SJCRH30 (cell line): ENCODE measurements around the gene PIP4K2B. TPM values are rescaled to one million over a fixed set of nuclear protein-coding genes. Genes with fewer than 3 reads are reported as not detected.

Experiments used
- DNase-seq, 2 experiments: peaks; one replicate each; pipeline ENCODE4 v3.0.0-alpha.2; 2015 to 2020
- H3K27ac ChIP-seq: fragments of 250-450 bp; sonication (Bioruptor Pico); 2 replicates; pipeline ENCODE4 v1.5.1; 2020; ENCODE audit warnings: mild to moderate bottlenecking, moderate library complexity
- H3K27me3 ChIP-seq: fragments of 250-450 bp; sonication (Bioruptor Pico); 2 replicates; pipeline ENCODE4 v1.5.1; 2020; ENCODE audit warnings: mild to moderate bottlenecking, moderate library complexity
- H3K36me3 ChIP-seq: fragments of 250-450 bp; sonication (Bioruptor Pico); 2 replicates; pipeline ENCODE4 v1.5.1; 2020; ENCODE audit warnings: mild to moderate bottlenecking, moderate library complexity
- H3K4me1 ChIP-seq: fragments of 250-450 bp; sonication (Bioruptor Pico); 2 replicates; pipeline ENCODE4 v1.5.1; 2020; ENCODE audit warnings: mild to moderate bottlenecking, moderate library complexity
- H3K4me3 ChIP-seq: fragments of 250-450 bp; sonication (Bioruptor Pico); 2 replicates; pipeline ENCODE4 v1.5.1; 2020; ENCODE audit warnings: mild to moderate bottlenecking, moderate library complexity
- H3K9me3 ChIP-seq: fragments of 250-450 bp; sonication (Bioruptor Pico); replicated peaks from 2 replicates; pipeline ENCODE4 v1.5.1; 2020; ENCODE audit warnings: mild to moderate bottlenecking, moderate library complexity
- total RNA-seq: library from RNA; depleted of rRNA; stranded (reverse); fragments of >200 nt; shearing (Covaris generic); gene quantifications from 2 replicates; pipeline ENCODE4 v1.2.3, GENCODE V29; 2014

The PIP4K2B gene
- total RNA-seq, 1 experiment from 2014 or later = 39.8 TPM

GRCh38 chr17:38743556-38744171, 55.7 kb downstream of the PIP4K2B start:
- Histone ChIP-seq H3K9me3 (no peaks in the 10 kb centered on the region), H3K4me3 (no peak overlapping the region), H3K27ac (no peak overlapping the region), H3K4me1 (peaks cover 37% of the 10 kb centered on the region), H3K27me3 (no peaks in the 10 kb centered on the region), H3K36me3 (peaks cover 8% of the 10 kb centered on the region)
- DNase-seq = no peak

- Histone ChIP-seq H3K27ac (peak overlapping the region; percentile 38), H3K4me3 (no peak overlapping the region), H3K4me1 (peaks cover 37% of the 10 kb centered on the region), H3K36me3 (peaks cover 16% of the 10 kb centered on the region), H3K27me3 (no peaks in the 10 kb centered on the region), H3K9me3 (no peaks in the 10 kb centered on the region)
- DNase-seq = peak; percentile 73 to 85
These were observed 56.7 kb downstream of the PIP4K2B start for GRCh38 chr17:38742411-38743308.

DNA sequence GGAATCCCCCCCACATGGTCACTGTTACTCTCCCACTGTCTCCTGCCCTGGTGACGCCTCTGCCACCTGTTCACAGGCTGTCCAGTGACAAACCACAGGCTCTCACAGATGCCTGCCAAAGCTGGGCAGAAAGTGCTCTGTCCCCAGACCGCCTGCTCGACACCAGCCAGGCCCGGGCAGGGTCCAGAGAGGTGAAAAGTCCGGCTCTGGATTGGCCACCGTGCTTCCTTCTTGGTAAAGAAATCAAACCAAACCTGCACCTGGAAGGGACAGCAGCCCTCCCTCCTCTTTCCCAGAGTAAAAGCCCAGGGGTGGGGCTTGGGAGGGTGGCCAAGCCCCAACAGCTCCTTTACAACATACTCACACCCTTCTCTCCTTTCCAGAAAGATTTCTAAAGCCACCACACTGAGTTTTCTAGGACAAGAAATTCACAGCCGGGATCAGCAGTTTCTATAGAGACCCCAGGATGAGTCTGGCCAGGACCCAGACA, 57.4 kb downstream of the PIP4K2B start:
- no peaks in the 10 kb centered on the region for H3K9me3 ChIP-seq
- peaks cover 37% of the 10 kb centered on the region for H3K4me1 ChIP-seq
- no peak overlapping the region for H3K4me3 ChIP-seq
- H3K27me3 ChIP-seq = no peaks in the 10 kb centered on the region
- peak overlapping the region; percentile 38 for H3K27ac ChIP-seq
- peaks cover 21% of the 10 kb centered on the region for H3K36me3 ChIP-seq
- DNase-seq = peak; percentile 49 to 65

DNA sequence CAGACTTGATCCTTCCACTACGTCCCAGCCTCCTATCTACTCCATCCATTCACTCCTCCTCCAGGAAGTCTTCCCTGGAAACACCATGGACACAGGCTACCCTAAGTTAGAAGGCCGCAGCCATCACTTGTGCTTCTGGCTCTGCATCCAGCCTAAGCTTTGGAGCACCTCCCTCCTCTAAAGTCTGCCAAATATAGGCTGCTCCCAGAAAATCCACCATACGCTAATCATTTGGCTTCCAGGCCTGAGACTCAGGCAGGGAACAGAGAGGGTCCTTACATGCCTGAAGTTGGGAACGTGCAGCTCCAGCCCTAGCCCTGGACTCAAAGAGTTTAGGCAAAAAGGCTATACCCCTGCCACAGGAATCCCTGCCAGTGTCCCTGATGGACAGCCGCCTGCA, 57.9 kb downstream of the PIP4K2B start:
- Histone ChIP-seq H3K4me3 (no peak overlapping the region), H3K27me3 (no peaks in the 10 kb centered on the region), H3K4me1 (peaks cover 35% of the 10 kb centered on the region), H3K27ac (peak overlapping the region; percentile 38), H3K9me3 (no peaks in the 10 kb centered on the region), H3K36me3 (peaks cover 22% of the 10 kb centered on the region)
- no peak for DNase-seq

DNA sequence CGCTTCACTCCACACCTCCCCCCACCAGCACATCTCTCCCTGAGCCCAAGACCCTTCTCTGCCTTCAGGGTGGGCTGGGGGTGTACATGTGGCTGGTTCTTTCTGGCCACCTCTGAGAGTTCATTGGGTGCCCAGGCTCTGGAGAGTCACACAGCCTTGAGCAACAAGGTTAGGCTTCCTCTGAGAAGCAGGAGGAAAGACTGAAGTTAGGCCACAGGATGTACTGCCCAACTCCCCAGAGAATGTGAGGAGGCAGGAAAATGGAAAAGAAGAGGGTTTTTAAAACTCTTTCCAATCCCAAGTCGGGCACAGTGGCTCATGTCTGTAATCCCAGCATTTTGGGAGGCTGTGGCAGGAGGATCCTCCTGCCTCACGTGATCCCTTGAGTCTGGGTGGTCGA, 58.5 kb downstream of the PIP4K2B start:
- H3K4me3 ChIP-seq = no peak overlapping the region
- H3K36me3 ChIP-seq = peaks cover 25% of the 10 kb centered on the region
- no peak for DNase-seq
- no peaks in the 10 kb centered on the region for H3K9me3 ChIP-seq
- H3K4me1 ChIP-seq = peaks cover 35% of the 10 kb centered on the region
- H3K27ac ChIP-seq = no peak overlapping the region
- no peaks in the 10 kb centered on the region for H3K27me3 ChIP-seq

DNA sequence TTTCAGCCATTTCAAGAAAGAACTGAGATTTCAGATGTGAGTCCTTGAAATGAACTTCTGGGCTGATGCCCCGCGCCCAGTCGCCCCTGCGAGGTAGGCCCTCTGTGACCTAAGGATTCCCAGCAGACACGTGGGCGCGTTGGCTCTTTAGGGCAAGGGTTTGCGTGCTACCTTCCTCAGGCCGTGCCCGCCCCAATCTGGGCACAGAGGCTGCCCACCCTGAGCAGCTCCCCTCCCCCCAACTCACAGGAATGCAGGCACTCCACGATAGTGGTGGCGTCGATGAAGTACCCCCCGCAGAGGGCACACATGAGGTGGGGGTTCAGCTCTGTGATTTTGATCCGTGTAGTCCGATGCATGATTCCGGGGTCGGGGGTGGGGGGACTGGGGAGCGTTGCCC, 59.3 kb downstream of the PIP4K2B start:
- H3K9me3 ChIP-seq = no peaks in the 10 kb centered on the region
- DNase-seq = no peak
- no peak overlapping the region for H3K4me3 ChIP-seq
- H3K4me1 ChIP-seq = peaks cover 37% of the 10 kb centered on the region
- H3K27ac ChIP-seq = no peak overlapping the region
- H3K36me3 ChIP-seq = peaks cover 33% of the 10 kb centered on the region
- H3K27me3 ChIP-seq = no peaks in the 10 kb centered on the region

GRCh38 chr17:38739305-38739704, 60.1 kb downstream of the PIP4K2B start:
- Histone ChIP-seq H3K9me3 (no peaks in the 10 kb centered on the region), H3K4me1 (peaks cover 37% of the 10 kb centered on the region), H3K27ac (no peak overlapping the region), H3K27me3 (no peaks in the 10 kb centered on the region), H3K4me3 (no peak overlapping the region), H3K36me3 (peaks cover 38% of the 10 kb centered on the region)
- no peak for DNase-seq

DNA sequence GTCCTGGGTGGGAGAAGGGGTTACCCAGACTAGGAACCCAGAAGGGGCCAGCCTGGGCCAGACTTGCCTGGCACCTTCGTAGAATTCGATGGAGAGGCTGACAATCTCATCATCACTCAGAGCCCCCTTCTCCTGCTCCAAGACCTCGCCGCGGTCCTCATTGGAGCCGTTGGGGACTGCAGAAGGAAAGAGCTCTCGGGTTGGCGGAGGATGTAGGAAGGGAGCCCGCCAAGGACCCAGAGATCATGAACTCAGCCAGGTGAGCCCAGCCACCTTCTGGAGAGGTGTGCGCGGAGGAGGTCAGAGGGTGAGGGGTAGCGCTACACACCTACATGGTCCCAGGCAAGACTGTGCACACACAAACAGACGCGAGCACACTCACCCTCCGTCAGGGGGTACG, 60.7 kb downstream of the PIP4K2B start:
- Histone ChIP-seq H3K27me3 (no peaks in the 10 kb centered on the region), H3K36me3 (peaks cover 42% of the 10 kb centered on the region), H3K27ac (no peak overlapping the region), H3K9me3 (no peaks in the 10 kb centered on the region), H3K4me1 (peaks cover 36% of the 10 kb centered on the region), H3K4me3 (no peak overlapping the region)
- no peak for DNase-seq

DNA sequence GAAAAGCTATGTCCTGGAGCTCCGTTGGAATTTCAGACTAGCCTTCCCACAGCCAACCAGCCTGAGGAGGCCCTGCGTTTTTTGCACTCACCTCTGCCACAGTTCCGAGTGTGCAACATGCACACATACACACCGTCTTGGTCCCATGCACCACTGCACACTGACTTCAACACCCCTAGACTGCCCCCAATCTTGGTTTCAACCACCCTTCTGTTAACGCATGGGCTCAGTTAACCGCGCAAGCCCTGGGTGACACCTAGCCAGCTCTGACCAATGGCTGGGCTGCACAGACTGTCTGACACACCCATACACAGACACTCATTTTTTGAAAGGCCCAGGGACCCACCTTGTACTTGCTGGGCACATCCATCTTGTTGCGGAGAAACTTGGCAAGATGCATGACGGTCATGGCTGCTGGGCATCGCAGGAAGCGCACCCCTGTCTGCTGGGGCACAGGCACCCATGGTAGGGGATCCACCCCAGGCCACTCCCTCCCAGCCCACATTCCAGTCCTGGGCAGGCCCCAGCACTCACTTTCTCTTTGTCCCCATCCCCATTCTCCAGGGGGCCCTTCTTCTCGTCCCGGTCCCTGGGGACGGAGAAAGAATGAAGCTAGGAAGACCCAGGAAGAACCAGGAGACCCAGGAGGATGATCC, 61.2 kb downstream of the PIP4K2B start:
- no peaks in the 10 kb centered on the region for H3K27me3 ChIP-seq
- no peak overlapping the region for H3K4me3 ChIP-seq
- H3K27ac ChIP-seq = no peak overlapping the region
- H3K9me3 ChIP-seq = no peaks in the 10 kb centered on the region
- H3K4me1 ChIP-seq = peaks cover 31% of the 10 kb centered on the region
- DNase-seq = no peak
- H3K36me3 ChIP-seq = peaks cover 45% of the 10 kb centered on the region

DNA sequence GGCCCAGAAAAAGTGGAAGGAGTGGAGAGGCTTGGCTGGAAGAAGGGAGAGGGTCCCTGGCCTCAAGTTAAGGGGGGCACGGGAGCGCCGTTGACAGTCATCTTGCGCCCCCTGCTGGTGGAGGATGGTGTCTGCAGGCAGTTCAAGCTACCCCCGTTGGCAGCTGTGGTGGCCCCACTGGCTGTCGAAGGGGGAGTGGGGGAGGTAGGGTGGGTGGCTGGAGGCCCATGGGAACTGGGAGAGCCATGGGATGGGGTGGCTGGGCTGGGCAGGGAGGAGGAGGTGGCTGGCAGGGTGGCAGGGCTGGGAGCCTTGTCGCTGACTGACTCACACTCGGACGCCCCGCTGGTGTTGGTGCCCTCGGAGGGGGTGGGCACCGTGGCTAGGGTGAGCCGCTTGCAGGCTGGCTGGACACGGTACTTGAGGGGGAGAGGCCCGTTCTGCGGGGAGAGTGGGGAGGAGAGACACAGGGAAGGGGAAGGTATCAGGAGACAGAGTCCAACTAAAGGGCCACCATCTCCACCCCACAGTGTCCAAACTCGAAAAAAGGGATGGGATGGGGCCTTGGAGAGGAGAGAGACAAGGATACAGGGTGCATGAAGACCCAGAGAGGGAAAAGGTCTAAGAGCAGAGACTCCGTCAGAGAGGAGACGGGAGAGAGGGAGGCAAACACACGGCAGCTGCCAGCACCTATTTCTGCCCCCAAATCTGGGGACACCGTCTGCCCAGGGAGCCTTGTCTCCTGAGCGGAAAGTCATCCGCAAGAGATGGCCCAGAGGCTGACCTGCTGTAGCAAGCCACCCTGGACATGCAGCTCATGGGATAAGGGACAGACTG, 64.0 kb downstream of the PIP4K2B start:
- Histone ChIP-seq H3K4me3 (no peak overlapping the region), H3K9me3 (no peaks in the 10 kb centered on the region), H3K36me3 (peaks cover 47% of the 10 kb centered on the region), H3K4me1 (peaks cover 19% of the 10 kb centered on the region), H3K27ac (peak overlapping the region; percentile 9; the same call in 1 of the 2 replicates), H3K27me3 (no peaks in the 10 kb centered on the region)
- peak; percentile 68 to 78 for DNase-seq

GRCh38 chr17:38733982-38734973, 65.1 kb downstream of the PIP4K2B start:
- no peak overlapping the region for H3K4me3 ChIP-seq
- peaks cover 21% of the 10 kb centered on the region for H3K4me1 ChIP-seq
- no peak for DNase-seq
- no peaks in the 10 kb centered on the region for H3K27me3 ChIP-seq
- no peaks in the 10 kb centered on the region for H3K9me3 ChIP-seq
- H3K36me3 ChIP-seq = peaks cover 45% of the 10 kb centered on the region
- no peak overlapping the region for H3K27ac ChIP-seq

DNA sequence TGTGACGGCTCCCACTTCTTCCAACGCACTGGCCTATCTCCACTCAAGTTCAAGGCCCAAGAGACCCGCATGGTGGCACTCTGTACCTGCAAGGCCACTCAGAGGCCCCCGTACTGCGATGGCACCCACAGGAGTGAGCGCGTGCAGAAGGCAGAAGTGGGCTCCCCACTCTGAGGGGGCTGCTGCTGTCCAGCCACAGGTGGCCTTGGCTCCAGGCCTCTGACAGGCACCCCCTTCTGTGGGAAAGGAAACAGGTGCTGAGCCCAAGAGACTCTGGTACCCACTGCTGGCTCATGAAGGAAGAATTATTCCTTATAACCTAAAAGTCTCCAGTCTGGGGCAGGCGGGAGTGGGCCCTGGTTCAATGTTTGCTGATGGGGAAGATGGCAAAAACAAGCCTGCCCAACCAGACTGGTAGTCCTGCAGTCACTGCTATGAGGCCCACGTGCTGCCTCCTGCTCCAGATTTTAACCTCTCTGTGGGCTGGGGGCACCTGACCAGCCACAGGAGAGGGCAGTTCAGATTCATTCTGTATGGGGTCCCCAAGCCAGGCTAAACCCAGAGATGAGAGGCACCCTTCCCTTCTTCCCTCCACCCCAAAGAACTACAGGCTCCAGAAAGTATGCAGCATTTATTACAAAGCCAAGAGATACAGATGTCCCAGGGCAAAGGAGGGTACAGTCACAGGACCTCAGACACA, 65.9 kb downstream of the PIP4K2B start:
- peaks cover 22% of the 10 kb centered on the region for H3K4me1 ChIP-seq
- no peaks in the 10 kb centered on the region for H3K27me3 ChIP-seq
- no peak overlapping the region for H3K4me3 ChIP-seq
- no peak overlapping the region for H3K27ac ChIP-seq
- DNase-seq = no peak
- no peaks in the 10 kb centered on the region for H3K9me3 ChIP-seq
- H3K36me3 ChIP-seq = peaks cover 37% of the 10 kb centered on the region
